Hematopoietic multipotent progenitor cell treated with erythropoietin and hydrocortisone succinate and interleukin-3 and kit ligand, for 15 days (in vitro differentiated cells): Measurements from ENCODE around the gene SGIP1.
"Not testable (repeated sequence)": the region's sequence is repeated elsewhere in the genome, so short reads cannot be mapped to it uniquely, and the experiment has no call there.

ENCODE experiments used
- DNase-seq: peaks from one replicate; pipeline ENCODE4 v3.0.0-alpha.2; 2015; ENCODE audit warnings: low spot score

The SGIP1 gene

GRCh38 chr1:66731170-66731865, 197.4 kb downstream of the SGIP1 start:
- DNase-seq = no peak

GRCh38 chr1:66732407-66733166, 198.6 kb downstream of the SGIP1 start:
- DNase-seq = no peak

GRCh38 chr1:66733348-66734017, 199.5 kb downstream of the SGIP1 start:
- no peak for DNase-seq

GRCh38 chr1:66734531-66734930, 200.6 kb downstream of the SGIP1 start:
- not testable (repeated sequence) for DNase-seq

GRCh38 chr1:66737836-66738235, 203.9 kb downstream of the SGIP1 start:
- no peak for DNase-seq

GRCh38 chr1:66739401-66740157, 205.6 kb downstream of the SGIP1 start:
- no peak for DNase-seq

GRCh38 chr1:66745451-66745850, 211.5 kb downstream of the SGIP1 start:
- DNase-seq = no peak

GRCh38 chr1:66747501-66747900, 213.5 kb downstream of the SGIP1 start:
- DNase-seq = no peak

- no peak for DNase-seq
Observed at GRCh38 chr1:66750577-66750976, 216.6 kb downstream of the SGIP1 start.

GRCh38 chr1:66751160-66751559, 217.2 kb downstream of the SGIP1 start:
- DNase-seq = no peak

- no peak for DNase-seq
Observed at GRCh38 chr1:66752000-66752592, 218.1 kb downstream of the SGIP1 start, which contains the start of gene DYNLT5. DYNLT5 (plus strand) TSS chr1:66752459; CDS start chr1:66754659, 2,200 bp downstream.

GRCh38 chr1:66752671-66753371, 218.9 kb downstream of the SGIP1 start:
- DNase-seq = no peak

- peak; percentile 7 for DNase-seq
Observed at GRCh38 chr1:66757722-66758240, 223.8 kb downstream of the SGIP1 start.

- peak; percentile 40 for DNase-seq
Observed at GRCh38 chr1:66758241-66758755, 224.3 kb downstream of the SGIP1 start.

- DNase-seq = no peak
Observed at GRCh38 chr1:66760506-66760905, 226.6 kb downstream of the SGIP1 start.

- DNase-seq = no peak
Observed at GRCh38 chr1:66761221-66761620, 227.3 kb downstream of the SGIP1 start.

GRCh38 chr1:66764994-66765578, 231.1 kb downstream of the SGIP1 start:
- peak; percentile 60 for DNase-seq

- DNase-seq = no peak
Observed at GRCh38 chr1:66767626-66768025, 233.7 kb downstream of the SGIP1 start.

- no peak for DNase-seq
Observed at GRCh38 chr1:66768965-66769364, 235.0 kb downstream of the SGIP1 start.
